Endothelial cell of umbilical vein (primary cell): Measurements from ENCODE around the gene POLR1D. TPM values are rescaled to one million over a fixed set of nuclear protein-coding genes. Genes with fewer than 3 reads are reported as not detected.

Source experiments
- BruUV-seq: library from RNA; stranded (reverse); fragments of 400-500 nt; replicated peaks from 2 replicates; lab custom pipeline; 2021; lab: Mats Ljungman, UMichigan
- CTCF ChIA-PET: fragments of 300-600, 350-600 bp; sonication (Branson Sonifier 250); formaldehyde crosslinking; loops from one replicate; lab custom pipeline; 2021; ENCODE audit warnings: antibody characterized with exemption, inconsistent platforms; lab: Charles Lee
- POLR2A ChIA-PET: fragments of 300-600, 350-600 bp; sonication (Branson Sonifier 250); formaldehyde crosslinking; loops from one replicate; lab custom pipeline; 2021; ENCODE audit warnings: antibody characterized with exemption, inconsistent platforms; lab: Charles Lee
- DNase-seq: peaks from one replicate; pipeline ENCODE4 v3.0.0-alpha.2; 2011; ENCODE audit warnings: low read depth, low spot score
- FAIRE-seq: peaks from 2 replicates; lab custom pipeline; 2011; peaks lifted over from hg19 to GRCh38; lab: Jason Lieb, UNC
- H2AFZ ChIP-seq: 2 replicates; pipeline ENCODE4 v1.6.0; 2012; ENCODE audit warnings: low read depth, low read length, control low read depth, inconsistent platforms
- H3K27ac ChIP-seq: 2 replicates; pipeline ENCODE4 v1.5.1; 2011; ENCODE audit warnings: low read depth, mild to moderate bottlenecking, control low read depth, low read length, moderate library complexity; ENCODE audit not compliant: insufficient read depth
- H3K27me3 ChIP-seq, 2 experiments: 2 replicates each; pipeline versions ENCODE4 v1.6.0 to v1.6.1; 2011; ENCODE audit warnings: low read length in 2 of 2, mixed read lengths in 1 of 2; ENCODE audit not compliant: control insufficient read depth in 2 of 2, insufficient read depth in 2 of 2
- H3K36me3 ChIP-seq, 2 experiments: 2 replicates in 1 of 2; 3 replicates in 1 of 2; pipeline ENCODE4 v1.5.1; 2011; ENCODE audit warnings: low read length in 2 of 2, mild to moderate bottlenecking in 1 of 2, moderate library complexity in 1 of 2; ENCODE audit not compliant: control insufficient read depth in 2 of 2, insufficient read depth in 2 of 2; ENCODE audit errors: extremely low read depth in 1 of 2
- H3K4me1 ChIP-seq: 3 replicates; pipeline ENCODE4 v1.5.1; 2011; ENCODE audit warnings: mild to moderate bottlenecking, low read length; ENCODE audit not compliant: control insufficient read depth, insufficient read depth; ENCODE audit errors: extremely low read depth
- H3K4me2 ChIP-seq: 2 replicates; pipeline ENCODE4 v1.6.1; 2011; ENCODE audit warnings: low read length, control low read depth, mixed read lengths; ENCODE audit not compliant: insufficient read depth
- H3K4me3 ChIP-seq, 3 experiments: fragments of 200-600 bp in 1 of 3; sonication (generic), shearing (Covaris generic) in 1 of 3; replicated peaks in 1 of 3; 2 replicates each; pipeline ENCODE4 v1.5.1; 2011 to 2016; ENCODE audit warnings: control low read depth in 3 of 3, low read length in 3 of 3, mild to moderate bottlenecking in 2 of 3, inconsistent platforms in 1 of 3, low read depth in 1 of 3, moderate library complexity in 1 of 3; ENCODE audit not compliant: insufficient read depth in 1 of 3
- H3K79me2 ChIP-seq: 2 replicates; pipeline ENCODE4 v1.6.0; 2012; ENCODE audit warnings: low read length, inconsistent platforms; ENCODE audit not compliant: control insufficient read depth, insufficient read depth
- H3K9ac ChIP-seq: replicated peaks from 2 replicates; pipeline ENCODE3; 2011; ENCODE audit warnings: low read length, control low read depth; ENCODE audit not compliant: insufficient read depth; ENCODE audit errors: extremely low read depth
- H3K9me1 ChIP-seq: replicated peaks from 3 replicates; pipeline ENCODE4 v1.6.0; 2011; ENCODE audit warnings: mild to moderate bottlenecking, low read length; ENCODE audit not compliant: control insufficient read depth, insufficient read depth; ENCODE audit errors: extremely low read depth
- H3K9me3 ChIP-seq: replicated peaks from 2 replicates; pipeline ENCODE4 v1.5.1; 2012; ENCODE audit warnings: low read length, inconsistent platforms; ENCODE audit not compliant: control insufficient read depth, insufficient read depth
- H4K20me1 ChIP-seq: replicated peaks from 2 replicates; pipeline ENCODE3; 2011; ENCODE audit warnings: mild to moderate bottlenecking, low read length; ENCODE audit not compliant: control insufficient read depth, insufficient read depth; ENCODE audit errors: extremely low read depth
- CTCF ChIP-seq, 2 donors: IDR thresholded peaks; 1 replicate in 1 of 2; 2 replicates in 1 of 2; pipeline ENCODE4 v1.5.1; 2011; ENCODE audit warnings: low read length in 2 of 2, mild to moderate bottlenecking in 2 of 2, moderate library complexity in 2 of 2, control low read depth in 1 of 2, inconsistent platforms in 1 of 2, low read depth in 1 of 2; ENCODE audit not compliant: insufficient read depth in 1 of 2; ENCODE audit errors: extremely low read depth in 1 of 2
- EZH2 ChIP-seq: IDR thresholded peaks from 2 replicates; pipeline ENCODE4 v1.6.1; 2012; ENCODE audit warnings: borderline replicate concordance, low read depth, mild to moderate bottlenecking, moderate library complexity, low read length, inconsistent platforms; ENCODE audit not compliant: severe bottlenecking
- FOS ChIP-seq: IDR thresholded peaks from 2 replicates; pipeline ENCODE4 v1.6.1; 2011; ENCODE audit warnings: mild to moderate bottlenecking, low read length, moderate library complexity, borderline replicate concordance; ENCODE audit not compliant: insufficient read depth
- GATA2 ChIP-seq: IDR thresholded peaks from 2 replicates; pipeline ENCODE4 v1.7.0; 2011; ENCODE audit warnings: low read depth, mild to moderate bottlenecking, moderate library complexity, mixed read lengths, low read length; ENCODE audit not compliant: insufficient read length, insufficient read depth
- JUN ChIP-seq: IDR thresholded peaks from 2 replicates; pipeline ENCODE4 v1.6.1; 2011; ENCODE audit warnings: borderline replicate concordance, low read depth; ENCODE audit not compliant: insufficient read length, insufficient read depth
- MAX ChIP-seq: IDR thresholded peaks from 2 replicates; pipeline ENCODE4 v1.6.1; 2011; ENCODE audit not compliant: insufficient read depth, insufficient read length
- MYC ChIP-seq: IDR thresholded peaks from one replicate; pipeline ENCODE4 v1.6.1; 2011; ENCODE audit warnings: mild to moderate bottlenecking, low read depth, low read length
- POLR2A ChIP-seq: IDR thresholded peaks from 2 replicates; pipeline ENCODE4 v1.6.1; 2012; ENCODE audit warnings: low read depth, mild to moderate bottlenecking, control low read depth, low read length
- POLR2AphosphoS5 ChIP-seq: IDR thresholded peaks from 2 replicates; pipeline ENCODE4 v1.6.1; 2012; ENCODE audit warnings: low read depth, mild to moderate bottlenecking, control low read depth, low read length, moderate library complexity; ENCODE audit not compliant: insufficient read depth
- dilution Hi-C: fragments of 300-500 bp; cut with MboI; formaldehyde crosslinking; loops from one replicate; pipeline ENCODE4 v1.15.0; 2019; ENCODE audit warnings: low sequenced_read_pairs; ENCODE audit not compliant: extremely low pct_ligation_motif_present
- intact Hi-C: fragments of 100-400 bp; cut with micrococcal nuclease; formaldehyde crosslinking; loops from one replicate; pipeline ENCODE4 v1.10.0; 2022
- polyA plus RNA-seq, 4 experiments: library from polyadenylated mRNA; depleted of rRNA in 3 of 4; stranded (reverse) in 3 of 4; unstranded in 1 of 4; fragments of >200 nt; gene quantifications; 2 replicates each; pipeline versions ENCODE4 v1.2.1 to v1.2.3, GENCODE V29; 2011 to 2012; ENCODE audit warnings: missing spikeins in 1 of 4
- total RNA-seq: library from RNA; stranded (reverse); gene quantifications from 2 replicates; pipeline ENCODE4 v1.2.3, GENCODE V29; 2021

Gene POLR1D
- total and polyA plus RNA-seq, 2 donors (not counting 3 experiments of a cell fraction or from before 2014, with no cell fraction given): 90.7 to 111 TPM

- Histone ChIP-seq H3K27ac (no peak overlapping the region), H3K4me1 (peaks cover 13% of the 10 kb centered on the region), H4K20me1 (no peaks in the 10 kb centered on the region), H3K9me3 (no peaks in the 10 kb centered on the region), H3K27me3 (no peaks in the 10 kb centered on the region), H3K4me2 (no peak overlapping the region), H3K36me3 (no peaks in the 10 kb centered on the region), H2AFZ (no peak overlapping the region), H3K4me3 (no peak overlapping the region), H3K79me2 (peaks cover 1% of the 10 kb centered on the region), H3K9me1 (peaks cover 3% of the 10 kb centered on the region), H3K9ac (no peak overlapping the region)
- TF ChIP-seq MAX (no peak), GATA2 (no peak), MYC (no peak), CTCF (IDR thresholded peaks at IDR 0.05; ENCODE audit: extremely low read depth in 1 of 2, insufficient read depth in 1 of 2, low read depth in 1 of 2, low read length in 2 of 2) (no peak), EZH2 (no peak), POLR2AphosphoS5 (no peak), JUN (no peak), FOS (no peak), POLR2A (no peak)
- DNase-seq (no peak), FAIRE-seq (no peak)
- POLR2A ChIA-PET: no interaction called here
- CTCF ChIA-PET: interaction anchor here (1.5 to 1.6 kb wide), 2 partner anchors 10 to 22 kb away, joined by 8 to 9 read pairs; no protein-coding TSS in a partner anchor
- dilution Hi-C loops: no loop called here
- BruUV-seq: no TSS peak
- intact Hi-C loops: no loop called here
Measured at GRCh38 chr13:27659145-27659865, 37.6 kb downstream of the POLR1D start.
